Measurements from ENCODE around the gene TINCR.

Gene TINCR

DNA sequence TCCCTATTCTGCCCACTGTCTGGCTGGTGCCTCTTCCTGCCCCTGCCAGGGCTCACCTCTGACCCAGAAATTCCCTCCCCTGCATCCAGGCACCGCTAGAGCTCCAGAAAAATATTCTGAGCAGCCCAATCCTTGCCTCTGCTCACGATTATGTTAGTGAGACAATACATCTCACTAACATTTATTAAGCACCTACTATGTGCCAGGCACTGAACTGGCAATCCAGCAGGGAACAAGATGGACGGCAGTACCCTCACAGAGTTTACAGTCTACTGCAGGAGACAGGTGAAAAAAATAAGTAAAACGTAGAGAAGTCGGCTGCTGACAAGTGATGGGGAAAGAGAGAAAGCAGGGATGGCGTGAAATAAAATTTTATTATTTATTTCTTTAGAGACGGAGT lies 5.5 kb downstream of the TINCR start:
- no peak for DNase-seq (ENCODE audit: low read depth, low spot score)
- H3K27ac ChIP-seq, result no peak overlapping the region

DNA sequence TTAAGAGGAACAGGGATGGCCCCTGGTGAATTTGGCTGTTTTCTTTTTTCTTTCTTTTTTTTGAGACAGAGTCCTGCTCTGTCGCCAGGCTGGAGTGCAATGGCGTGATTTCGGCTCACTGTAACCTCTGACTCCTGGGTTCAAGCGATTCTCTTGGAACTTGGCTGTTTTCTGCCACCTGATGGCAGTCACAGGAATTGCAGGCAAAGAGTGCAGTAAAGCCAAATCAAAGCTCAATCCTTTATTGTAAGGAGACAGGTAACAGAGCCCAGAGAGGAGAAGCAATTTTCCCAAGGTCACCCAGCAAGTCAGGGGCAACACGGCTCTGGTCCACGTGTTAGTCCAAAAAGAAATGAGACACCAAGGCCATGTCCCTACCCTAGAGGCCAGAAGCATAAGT lies 6.2 kb downstream of the TINCR start:
- DNase-seq (ENCODE audit: low read depth, low spot score), result no peak
- H3K27ac ChIP-seq, result no peak overlapping the region

DNA sequence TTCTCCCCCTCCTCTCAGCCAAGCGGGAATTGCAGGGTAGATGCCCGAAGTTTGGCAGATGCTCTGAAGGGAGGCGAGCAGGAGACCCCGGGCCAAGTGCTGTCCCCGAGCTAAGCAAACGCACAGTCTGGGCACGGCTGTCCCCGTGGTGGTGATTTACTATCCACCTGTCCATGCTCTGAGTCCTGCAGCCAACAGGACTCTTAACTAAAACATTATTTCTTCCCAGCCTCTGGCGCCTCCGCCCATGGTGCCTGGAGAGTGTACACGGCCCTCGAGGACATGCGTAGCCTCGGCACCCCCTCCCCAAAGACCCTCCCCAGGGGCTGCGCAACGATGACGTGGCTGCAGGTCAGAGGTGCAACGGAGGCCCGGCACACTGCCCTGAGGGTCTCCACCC lies 7.6 kb downstream of the TINCR start:
- no peak for DNase-seq (ENCODE audit: low read depth, low spot score)
- no peak overlapping the region for H3K27ac ChIP-seq

DNA sequence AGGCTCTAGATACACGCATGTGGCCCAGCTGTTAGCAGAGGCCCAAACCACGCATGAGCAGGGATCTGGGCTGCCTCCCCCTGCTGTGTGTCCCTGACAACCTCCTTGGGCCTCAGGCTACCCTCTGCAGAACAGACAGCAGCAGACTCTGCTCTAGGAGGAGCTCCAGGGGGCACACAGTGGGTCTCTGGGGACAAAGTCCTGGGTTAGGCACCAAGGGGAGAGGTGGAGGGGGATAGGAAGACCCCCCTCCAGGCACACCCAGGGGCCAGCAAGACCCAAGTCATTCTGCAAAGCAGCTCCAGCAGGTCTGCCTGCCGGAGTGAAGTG lies 8.0 kb downstream of the TINCR start:
- H3K27ac ChIP-seq, result no peak overlapping the region
- no peak for DNase-seq (ENCODE audit: low read depth, low spot score)

DNA sequence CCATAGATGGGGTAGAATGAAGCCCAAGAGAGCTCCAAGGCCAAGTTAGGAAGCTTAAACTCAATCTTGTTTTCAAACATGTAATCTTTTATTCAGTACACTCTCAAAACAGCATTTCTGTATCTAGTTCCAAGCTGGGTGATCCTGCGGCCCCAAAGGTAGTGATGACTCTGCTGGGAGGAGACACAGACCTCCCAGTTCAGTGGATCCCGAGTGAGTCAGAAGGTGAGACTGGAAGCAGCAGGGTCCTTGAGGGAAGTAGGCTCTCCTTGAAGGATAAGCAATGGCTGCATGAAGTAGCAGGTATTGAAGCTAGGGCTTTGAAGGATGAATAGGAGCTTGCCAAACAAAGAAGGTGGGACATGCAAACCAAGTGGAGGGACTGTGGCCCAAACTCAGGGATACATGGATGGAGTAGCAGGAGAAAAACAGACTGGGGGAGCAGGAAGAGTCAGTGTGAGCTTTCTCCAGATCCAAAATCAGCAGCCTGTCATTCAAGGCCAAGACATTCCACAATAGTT lies 9.6 kb downstream of the TINCR start:
- DNase-seq (ENCODE audit: low read depth, low spot score), result peak; percentile 76
- peak overlapping the region; percentile 75 for H3K27ac ChIP-seq

DNA sequence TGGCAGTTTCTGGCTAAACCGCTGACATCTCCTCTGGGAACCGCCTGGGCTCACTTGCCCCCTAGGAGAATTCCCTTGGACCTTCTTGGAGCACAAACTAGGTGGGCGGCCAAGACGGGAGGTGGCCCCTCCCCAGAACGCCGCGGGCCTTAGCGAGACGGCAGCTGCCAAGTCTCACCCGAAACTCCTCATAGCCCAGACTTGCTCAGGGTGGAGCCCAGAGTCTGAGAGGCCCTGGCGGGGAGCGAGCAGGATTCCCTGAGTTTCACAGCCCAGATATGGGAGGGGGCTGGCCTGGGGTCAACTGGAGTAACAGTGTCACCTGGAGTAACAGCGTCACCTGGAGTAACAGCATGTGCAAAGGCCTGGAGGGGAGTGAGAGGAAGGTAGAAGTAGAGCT lies 10.1 kb downstream of the TINCR start:
- peak overlapping the region; percentile 75 for H3K27ac ChIP-seq
- DNase-seq (ENCODE audit: low read depth, low spot score), result peak; percentile 64

DNA sequence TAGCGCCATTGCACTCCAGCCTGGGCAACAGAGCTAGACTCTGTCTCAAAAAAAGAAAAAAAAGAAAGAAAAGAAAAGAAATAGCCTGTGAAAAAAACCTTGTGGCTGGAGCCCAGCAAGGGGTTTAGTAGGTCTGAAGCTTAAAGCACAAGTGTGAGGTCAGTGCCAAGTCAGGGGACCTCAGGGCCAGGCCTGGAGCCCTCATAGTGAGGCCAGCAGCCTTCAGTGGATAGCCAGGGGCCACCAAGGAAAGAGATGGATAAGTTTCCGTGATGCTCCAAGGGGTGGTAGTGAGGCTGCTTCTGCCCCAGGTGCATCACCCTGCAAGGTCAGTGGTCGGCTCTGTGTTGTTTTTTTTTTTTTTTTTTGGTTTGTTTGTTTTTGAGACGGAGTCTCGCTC lies 12.9 kb downstream of the TINCR start:
- no peak overlapping the region for H3K27ac ChIP-seq
- DNase-seq (ENCODE audit: low read depth, low spot score), result no peak

DNA sequence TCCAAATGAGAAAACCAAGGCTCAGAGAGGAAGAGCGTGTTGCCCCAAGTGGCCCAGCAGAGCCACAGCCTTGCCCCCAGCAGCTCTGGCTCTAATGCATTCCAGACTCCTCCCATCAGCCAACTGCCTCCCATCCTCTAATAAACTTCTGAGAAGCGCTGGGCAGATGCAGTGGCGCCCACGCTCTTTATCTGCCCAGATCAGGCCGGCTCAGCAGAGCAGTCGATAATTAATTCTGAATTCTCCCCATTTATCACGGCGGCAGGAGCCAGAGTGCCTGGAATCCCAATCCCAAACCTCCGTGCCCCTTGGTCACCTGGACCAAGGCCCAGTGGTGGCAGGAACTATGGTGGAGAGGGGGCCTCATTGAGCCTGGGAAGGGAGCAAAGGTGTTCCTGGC lies 13.9 kb downstream of the TINCR start:
- DNase-seq (ENCODE audit: low read depth, low spot score), result no peak
- no peak overlapping the region for H3K27ac ChIP-seq

DNA sequence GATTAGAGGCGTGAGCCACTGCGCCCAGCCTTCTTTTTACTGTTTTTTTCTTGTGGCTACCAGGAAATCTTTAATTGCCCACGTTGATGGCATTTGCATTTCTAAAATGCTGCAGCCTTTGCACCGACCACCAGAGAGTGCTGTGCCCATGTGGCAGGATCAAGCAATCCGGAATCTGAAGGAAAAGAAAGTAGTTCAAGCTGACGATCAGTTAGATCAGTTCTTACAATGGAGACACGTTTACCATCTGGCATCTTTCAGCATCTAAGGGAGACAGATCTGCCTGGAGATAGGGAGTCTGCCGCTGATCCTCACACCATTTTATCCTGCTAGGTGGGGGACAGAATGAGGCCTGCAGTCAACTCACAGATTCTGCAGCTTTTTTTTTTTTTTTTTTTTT lies 19.9 kb downstream of the TINCR start:
- no peak for DNase-seq (ENCODE audit: low read depth, low spot score)
- H3K27ac ChIP-seq, result no peak overlapping the region

DNA sequence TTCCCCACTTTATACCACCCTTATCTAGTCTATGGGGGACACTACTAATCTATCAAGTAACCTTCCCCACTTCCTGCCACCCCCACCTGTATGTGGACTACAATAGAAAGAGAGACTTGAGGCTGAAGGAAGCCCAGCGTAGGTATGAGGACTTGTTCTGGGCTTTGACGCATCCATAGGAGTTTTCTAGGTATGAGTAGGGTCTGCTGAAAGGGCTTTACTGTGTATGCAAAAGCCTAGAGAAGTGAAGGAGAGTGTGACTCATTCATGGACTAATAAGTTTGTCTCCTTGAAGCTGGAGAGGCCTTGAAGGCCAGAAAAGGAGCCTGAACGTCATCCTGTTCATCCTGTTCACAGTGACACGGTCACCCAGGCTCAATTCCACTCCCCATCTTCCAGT lies 21.8 kb downstream of the TINCR start:
- H3K27ac ChIP-seq, result no peak overlapping the region
- no peak for DNase-seq (ENCODE audit: low read depth, low spot score)

DNA sequence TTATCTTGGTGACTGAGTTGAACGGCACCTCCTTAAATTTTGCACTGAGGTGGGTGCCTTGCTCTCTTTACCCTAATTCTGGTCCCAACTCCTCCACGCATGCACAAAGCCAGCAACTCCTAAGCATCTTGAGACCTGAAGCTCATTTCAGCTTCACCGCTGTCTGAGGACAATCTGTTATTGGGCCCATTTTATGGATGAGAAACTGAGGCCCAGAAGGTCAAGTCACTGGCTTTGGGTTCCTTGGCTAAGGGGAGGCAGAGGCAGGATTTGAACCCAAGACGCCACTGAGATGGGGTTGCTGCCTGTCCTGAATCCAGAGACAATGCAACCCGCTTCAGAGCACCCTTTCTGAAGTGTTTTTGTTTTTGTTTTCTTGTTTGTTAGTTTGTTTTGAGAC lies 22.7 kb downstream of the TINCR start:
- no peak for DNase-seq (ENCODE audit: low read depth, low spot score)
- H3K27ac ChIP-seq, result no peak overlapping the region

DNA sequence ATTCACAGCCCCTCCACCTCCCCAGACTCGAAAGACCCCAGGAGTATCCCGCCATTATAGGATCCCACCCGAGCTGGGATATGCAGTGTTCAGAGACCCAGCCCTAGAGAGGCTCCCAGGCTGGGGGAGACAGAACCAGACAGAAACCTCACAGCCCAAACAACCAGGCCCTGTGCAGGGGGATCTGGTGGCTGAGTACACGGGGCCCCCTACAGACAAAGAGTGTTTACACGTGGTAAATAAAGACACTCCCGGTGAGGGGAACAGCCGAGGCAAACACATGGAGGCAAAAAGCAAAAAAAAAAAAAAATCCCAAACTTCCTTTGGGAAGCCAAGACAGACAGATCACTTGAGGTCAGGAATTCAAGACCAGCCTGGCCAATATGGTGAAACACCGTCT lies 25.1 kb downstream of the TINCR start:
- no peak for DNase-seq (ENCODE audit: low read depth, low spot score)
- H3K27ac ChIP-seq, result no peak overlapping the region

DNA sequence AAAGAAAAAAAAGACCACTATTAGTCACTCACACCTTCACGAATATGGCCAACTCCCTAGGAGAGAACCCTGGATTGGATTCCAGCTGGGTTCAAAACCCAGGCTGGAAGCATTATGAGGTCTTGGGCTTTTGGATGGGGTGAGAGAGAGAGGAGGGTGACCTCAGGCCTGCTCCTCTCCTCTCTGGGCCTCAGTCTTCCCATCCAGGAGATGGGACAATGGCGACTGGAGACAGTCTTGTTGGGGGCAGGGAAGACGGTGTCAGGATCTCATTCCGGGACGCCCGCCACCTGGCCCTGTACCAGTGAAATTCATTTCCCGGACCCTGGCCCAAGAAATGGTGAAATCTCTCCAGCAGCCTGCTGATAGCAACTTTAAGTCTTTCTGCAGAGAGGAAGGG lies 26.3 kb downstream of the TINCR start:
- no peak overlapping the region for H3K27ac ChIP-seq
- no peak for DNase-seq (ENCODE audit: low read depth, low spot score)

DNA sequence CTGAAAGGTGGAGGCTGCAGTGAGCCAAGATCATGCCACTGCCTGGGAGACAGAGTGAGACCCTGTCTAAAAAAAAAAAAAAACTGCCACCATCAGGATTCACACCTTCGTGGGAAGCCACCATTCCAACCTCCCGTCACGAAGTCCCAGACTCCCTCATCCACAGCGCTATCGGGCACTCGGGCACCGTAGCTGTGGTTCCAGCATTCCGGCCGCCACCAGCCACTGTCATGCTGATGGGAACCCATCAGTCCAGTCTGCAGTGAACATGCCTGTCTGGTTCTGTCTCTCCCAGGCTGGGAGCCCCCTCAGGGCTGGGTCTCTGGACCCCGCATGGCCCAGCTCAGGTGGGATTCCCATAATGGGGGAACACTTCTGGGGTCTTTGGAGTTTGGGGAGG lies 27.5 kb downstream of the TINCR start:
- no peak for DNase-seq (ENCODE audit: low read depth, low spot score)
- H3K27ac ChIP-seq, result no peak overlapping the region

DNA sequence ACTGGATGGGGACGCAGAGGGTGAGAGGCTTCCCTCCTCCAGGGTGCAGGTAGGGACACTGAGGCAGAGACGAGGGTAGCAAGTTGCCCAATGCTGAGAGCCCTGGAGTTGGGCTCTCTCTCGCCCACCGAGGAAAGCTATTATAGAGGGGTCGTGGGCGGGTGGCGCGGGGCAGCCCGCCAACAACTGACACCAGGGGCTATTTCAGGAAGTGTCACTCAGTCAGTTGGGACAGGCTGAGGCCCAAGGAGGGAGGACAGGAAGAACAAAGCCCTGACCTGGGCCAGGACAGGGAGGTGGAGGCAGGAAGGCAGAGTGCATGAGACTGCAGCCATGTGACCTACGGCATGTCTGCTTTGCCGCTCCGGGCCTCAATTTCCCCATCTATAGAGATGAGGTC lies 29.9 kb downstream of the TINCR start:
- H3K27ac ChIP-seq, result peak overlapping the region; percentile 53
- no peak for DNase-seq (ENCODE audit: low read depth, low spot score)

DNA sequence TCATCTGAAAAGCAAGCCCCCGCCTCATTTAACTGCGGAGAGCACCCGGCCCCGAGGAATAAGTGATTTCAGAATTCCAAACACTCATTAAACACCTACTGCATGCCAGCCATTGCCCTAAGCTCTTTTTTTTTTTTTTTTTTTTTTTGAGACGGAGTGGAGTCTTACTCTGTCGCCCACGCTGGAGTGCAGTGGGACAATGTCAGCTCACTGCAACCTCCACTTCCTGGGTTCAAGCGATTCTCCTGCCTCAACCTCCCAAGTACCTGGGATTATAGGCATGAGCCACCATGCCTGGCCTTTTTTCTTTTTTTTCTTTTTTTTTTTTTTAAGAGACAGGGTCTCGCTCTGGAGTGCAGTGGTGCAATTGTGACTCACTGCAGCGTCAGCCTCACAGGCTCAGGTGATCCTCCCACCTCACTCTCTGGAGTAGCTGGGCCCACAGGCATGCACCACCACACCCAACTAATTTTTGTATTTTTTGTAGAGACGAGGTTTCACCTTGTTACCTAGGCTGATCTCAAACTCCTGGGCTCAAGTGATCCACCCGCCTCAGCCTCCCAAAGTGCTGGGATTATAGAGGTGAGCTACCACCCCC lies 30.7 kb downstream of the TINCR start:
- DNase-seq (ENCODE audit: low read depth, low spot score), result peak; percentile 72
- H3K27ac ChIP-seq, result peak overlapping the region; percentile 53

DNA sequence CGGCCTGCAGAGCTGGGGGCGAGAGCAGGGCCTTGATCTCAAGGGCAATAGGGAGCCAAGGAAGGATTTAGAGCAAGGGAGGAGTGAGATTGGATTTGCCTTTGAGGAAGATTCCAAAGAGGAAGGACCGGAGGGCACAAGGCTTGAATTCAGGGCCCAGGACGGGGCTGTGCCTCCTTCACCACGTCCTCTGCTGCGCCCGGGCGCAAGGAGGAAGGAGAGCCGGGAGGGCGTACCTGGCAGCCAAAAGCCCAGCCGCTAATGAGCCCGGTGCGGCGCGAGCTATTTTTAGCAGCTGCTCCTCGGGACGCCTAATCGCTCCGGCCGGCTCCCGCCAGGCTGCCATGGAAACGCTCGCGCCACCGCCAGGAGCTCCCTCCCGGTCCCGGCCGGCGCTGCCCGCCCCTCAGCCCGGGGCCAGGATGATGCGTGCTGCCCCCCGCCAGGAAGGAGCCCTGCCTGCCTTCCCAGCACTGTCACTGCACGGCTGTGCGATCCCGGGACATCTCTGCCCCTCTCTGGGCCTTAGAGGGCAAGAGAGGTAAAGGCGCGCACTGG lies 31.3 kb downstream of the TINCR start:
- no peak for DNase-seq (ENCODE audit: low read depth, low spot score)
- peak overlapping the region; percentile 53 for H3K27ac ChIP-seq

DNA sequence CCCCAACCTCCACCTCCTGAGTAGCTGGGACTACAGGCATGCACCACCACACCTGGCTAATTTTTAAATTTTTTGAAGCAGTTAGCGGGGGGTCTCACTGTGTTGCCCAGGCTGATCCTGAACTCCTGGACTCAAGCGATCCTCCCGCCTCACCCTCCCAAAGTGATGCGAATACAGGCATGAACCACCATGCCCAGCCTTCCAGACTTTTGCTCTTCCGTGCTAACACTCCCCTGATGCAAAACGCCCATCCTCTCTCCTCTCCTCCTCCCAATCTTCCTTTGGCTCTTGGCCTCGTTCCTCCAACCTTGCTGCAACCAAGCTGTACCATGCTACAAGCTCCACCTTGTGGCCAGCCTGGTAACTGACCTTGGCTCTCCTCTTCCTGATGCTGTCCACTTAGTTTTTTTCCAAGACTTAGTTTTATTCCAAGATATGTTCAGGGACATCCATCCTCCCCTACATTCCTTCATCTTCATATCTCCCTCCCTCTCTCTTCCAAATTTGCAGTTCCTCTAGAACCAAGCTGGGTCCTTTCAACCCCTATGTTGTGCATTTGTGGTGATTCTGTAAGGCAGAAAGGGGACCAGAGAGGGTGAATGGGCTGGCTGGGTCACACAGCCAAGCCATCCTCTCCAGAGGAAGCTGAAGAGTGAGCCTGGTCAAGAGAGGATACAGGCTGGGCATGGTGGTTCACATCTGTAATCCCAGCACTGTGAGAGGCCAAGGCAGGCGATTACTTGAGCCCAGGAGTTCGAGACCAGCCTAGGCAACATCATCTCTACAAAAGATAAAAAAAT lies 32.8 kb downstream of the TINCR start:
- H3K27ac ChIP-seq, result no peak overlapping the region
- no peak for DNase-seq (ENCODE audit: low read depth, low spot score)

DNA sequence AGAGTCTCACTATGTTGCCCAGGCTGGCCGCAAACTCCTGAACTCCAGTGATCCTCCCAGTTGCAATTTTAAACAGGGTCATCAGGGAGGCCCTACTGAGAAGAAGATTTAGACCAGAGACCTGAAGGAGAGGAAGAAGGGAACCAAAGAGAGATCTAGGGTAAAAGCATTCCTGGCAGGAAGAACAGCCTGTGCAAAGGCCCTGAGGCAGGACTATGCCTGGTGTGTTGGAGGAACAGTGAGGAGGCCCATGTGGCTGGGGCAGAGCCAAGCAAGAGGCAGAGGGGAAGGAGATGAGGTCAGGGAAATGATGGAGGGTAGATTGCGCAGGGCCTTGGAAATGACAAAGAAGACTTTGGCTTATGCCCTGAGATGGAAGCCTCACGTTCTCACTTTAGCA lies 34.5 kb downstream of the TINCR start:
- H3K27ac ChIP-seq, result no peak overlapping the region
- no peak for DNase-seq (ENCODE audit: low read depth, low spot score)

DNA sequence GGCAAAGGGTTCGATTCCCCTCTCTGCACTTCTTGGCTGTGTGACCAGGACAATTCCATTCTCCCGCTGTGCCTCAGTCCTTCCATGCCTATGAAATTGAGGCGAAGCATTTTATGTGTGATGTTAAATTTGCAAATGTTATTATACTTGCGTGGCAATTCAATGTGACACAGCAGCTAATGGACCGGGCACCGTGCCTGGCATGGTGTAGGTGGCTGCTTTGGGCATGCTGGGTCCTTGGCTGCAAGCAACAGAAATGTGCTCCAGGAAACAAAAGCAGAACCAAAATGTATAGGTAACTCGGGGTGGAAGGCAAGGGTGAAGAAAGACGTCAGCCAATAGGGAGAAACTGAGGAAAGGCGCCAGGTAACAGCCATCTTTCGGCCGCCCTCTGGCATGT lies 37.1 kb downstream of the TINCR start:
- no peak overlapping the region for H3K27ac ChIP-seq
- no peak for DNase-seq (ENCODE audit: low read depth, low spot score)

DNA sequence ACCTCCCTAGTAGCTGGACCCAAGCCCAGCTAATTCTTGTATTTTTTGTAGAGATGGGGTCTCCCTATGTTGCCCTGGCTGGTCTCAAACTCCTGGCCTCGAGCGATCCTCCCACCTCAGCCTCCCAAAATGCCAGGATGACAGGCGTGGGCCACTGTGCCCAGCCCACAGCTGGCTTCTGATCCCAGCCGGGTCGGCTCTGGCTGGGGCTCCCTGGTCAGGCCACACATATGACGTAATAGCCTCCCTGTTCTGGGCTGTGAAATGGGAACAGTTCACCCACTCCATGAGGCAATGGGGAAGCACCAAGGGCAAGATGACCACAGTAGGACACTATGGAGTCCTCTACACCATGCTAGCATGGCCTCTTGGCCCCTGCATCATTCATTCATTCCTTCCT lies 41.1 kb downstream of the TINCR start:
- no peak for DNase-seq (ENCODE audit: low read depth, low spot score)
- H3K27ac ChIP-seq, result no peak overlapping the region

DNA sequence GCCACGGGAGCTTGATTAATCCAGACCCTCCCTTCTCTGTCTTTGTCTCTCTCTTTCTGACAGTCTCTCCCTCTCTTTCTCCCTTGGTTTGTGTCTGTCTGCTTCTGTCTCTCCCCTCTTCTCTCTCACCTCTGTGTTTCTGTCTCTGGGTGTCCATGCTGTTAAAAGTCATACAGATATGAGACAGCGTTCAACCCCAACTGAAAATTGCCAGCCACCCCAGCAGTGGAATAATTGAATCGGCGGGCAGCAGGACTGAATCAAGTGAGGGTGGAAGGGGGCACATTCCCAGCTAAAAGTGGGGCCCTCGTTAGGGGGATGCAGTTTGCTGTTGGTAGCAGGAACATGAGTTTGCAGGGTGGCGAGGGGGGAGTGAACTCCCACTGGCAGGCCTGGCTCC lies 43.7 kb downstream of the TINCR start:
- DNase-seq (ENCODE audit: low read depth, low spot score), result no peak
- H3K27ac ChIP-seq, result no peak overlapping the region

Data from epithelial cell of prostate (primary cell).